ENCODE data around the gene PPDPF.
"Not testable (repeated sequence)": the region's sequence is repeated elsewhere in the genome, so short reads cannot be mapped to it uniquely, and the experiment has no call there.

PPDPF gene

GRCh38 chr20:63551068-63551467, 30.5 kb downstream of the PPDPF start:
- DNase-seq (ENCODE audit: low spot score), result no peak

DNA sequence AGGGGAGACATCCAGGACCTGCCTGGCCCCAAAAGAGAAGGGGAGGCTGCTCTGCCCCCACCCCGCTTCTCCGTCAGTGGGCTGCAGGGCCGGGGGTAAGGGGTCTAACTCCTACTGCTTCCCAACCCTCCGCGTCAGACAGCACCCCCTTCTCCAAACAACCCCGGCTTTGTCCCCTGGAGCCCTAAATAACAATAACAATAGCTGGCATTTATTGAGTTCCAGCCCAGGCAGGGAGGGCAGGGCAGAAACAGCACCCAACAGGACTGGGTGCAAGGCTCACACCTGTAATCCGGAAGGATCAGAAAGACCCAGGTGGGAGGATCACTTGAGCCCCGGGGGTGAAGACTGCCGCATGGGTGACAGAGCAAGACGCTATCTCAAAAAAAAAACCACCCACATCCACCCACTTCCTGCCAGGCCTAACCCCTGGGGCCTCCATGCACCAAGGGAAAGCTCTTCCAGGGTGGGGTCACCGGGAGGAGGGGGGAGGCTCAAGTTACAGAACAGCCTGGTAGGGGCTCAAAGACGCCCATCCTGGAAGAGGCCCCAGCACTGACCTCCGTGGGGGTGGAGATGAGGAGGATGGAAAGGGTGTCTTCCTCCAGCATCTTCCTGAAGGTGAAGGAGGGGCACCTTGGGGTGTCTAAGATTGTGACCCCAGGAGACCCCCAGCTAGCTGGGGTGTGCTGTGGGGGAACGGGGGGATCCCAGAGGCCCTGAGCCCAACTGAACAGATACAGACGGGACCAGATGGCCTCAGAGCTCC, 32.1 kb downstream of the PPDPF start:
- DNase-seq (ENCODE audit: low spot score), result no peak

DNA sequence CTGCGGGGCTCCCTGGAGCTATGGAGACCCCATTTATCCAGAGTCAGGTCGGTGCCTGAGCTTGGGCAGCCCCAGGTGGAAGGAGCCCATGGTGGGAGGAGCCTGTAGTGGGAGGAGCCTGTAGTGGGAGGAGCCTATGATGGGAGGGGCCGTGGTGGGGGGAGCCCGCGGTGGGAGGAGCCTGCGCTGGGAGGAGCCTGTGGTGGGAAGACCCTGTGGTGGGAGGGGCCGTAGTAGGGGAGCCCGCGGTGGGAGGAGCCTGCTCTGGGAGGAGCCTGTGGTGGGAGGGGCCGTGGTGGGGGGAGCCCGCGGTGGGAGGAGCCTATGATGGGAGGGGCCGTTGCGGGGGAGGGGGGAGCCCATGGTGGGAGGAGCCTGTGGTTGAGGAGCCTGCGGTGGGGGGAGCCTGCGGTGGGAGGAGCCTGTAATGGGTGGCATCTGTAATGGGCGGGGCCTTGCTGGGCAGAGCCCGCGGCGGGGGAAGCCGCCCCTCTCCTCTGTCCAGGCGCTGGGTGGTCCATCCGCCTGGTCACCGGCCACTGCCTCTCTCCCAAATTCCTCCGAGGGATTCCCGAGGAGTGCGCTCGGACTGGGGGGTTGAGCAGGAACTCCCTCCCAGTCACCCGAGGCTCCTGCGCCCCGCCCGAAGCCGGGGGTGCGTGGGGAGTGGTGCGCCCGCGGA, 32.8 kb downstream of the PPDPF start:
- no peak for DNase-seq (ENCODE audit: low spot score)

DNA sequence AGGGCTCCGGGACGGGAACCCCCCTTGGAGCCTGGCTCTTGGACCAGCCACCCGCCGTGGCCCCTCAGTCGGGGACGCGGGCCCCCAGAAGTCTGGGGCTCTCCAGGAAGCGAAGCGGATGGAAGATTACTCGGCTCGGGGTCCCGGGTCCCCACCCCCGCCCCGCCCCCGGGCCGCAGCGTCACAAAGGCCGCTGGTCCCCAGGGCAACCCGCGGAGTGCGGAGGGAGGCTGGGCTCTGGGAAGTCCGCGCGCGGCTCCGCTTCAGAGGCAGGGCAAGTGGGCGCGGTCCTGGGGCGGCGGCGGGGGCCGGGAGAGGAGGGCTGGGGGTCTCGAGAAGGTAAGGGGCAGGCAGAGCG, 33.3 kb downstream of the PPDPF start, which contains the start of gene FNDC11:
TSS of gene FNDC11 (plus strand) at position 227 of the 358 bp plus-strand sequence. CDS start 1,505 bp downstream, outside the sequence.
- DNase-seq (ENCODE audit: low spot score), result no peak

DNA sequence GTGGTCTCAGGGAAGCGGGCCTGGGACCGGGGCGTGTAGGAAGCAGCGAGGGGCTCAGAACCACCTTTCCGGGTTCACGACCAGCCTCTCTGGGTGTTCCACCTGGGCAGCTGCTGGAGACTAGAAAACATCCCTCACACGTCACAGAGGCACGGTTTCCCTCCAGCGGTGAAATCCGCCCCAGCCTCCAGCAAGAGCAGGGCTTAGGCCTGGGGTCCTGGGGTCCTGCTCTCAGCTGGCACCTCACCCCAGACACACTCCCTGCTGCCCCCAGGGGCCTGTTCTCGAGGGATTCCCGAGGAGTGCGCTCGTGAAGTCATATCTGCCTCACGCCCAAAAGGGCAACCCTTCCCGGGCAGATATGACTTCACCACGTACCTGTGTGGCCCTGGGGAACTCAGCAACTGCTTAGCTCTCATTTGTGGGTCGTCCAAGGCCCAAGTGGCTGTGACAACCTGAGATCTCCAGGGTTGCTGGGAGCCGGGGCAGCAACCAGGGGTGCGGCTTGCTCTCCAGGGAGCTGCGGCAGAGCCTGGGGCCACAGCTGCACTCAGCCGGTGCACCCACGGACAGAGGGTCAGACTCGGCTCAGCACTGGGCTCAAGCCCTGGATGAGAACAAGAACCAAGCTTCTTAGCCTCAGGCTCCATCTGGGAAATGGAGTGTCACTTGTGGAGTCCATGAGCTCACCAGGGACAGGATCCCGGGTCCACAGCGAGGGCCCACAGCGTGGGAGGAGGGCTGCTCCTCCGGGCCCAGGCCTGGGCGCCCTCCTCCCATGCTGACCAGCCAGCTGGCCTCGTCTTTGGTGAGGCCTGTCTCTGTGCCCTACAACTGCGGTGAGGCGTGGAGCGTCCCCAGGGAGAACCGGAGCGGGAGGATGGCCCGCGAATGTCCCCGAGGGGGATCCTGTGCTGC, 34.1 kb downstream of the PPDPF start:
- DNase-seq (ENCODE audit: low spot score), result no peak

DNA sequence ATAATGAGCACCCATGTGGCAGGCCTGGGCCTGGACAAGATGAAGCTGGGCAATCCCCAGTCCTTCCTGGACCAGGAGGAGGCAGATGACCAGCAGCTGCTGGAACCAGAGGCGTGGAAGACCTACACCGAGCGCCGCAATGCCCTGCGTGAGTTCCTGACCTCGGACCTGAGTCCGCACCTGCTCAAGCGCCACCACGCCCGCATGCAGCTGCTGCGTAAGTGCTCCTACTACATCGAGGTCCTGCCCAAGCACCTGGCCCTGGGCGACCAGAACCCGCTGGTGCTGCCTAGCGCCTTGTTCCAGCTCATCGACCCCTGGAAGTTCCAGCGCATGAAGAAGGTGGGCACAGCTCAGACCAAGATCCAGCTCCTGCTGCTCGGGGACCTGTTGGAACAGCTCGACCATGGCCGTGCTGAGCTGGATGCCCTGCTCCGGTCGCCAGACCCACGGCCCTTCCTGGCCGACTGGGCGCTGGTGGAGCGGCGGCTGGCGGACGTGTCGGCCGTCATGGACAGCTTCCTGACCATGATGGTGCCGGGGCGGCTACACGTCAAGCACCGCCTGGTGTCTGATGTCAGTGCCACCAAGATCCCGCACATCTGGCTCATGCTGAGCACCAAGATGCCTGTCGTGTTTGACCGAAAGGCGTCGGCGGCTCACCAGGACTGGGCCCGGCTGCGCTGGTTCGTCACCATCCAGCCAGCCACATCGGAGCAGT, 35.3 kb downstream of the PPDPF start:
- no peak for DNase-seq (ENCODE audit: low spot score)

- DNase-seq (ENCODE audit: low spot score), result no peak
Observed at GRCh38 chr20:63556873-63557478, 36.4 kb downstream of the PPDPF start.

GRCh38 chr20:63557481-63557891, 36.9 kb downstream of the PPDPF start:
- DNase-seq (ENCODE audit: low spot score), result no peak

DNA sequence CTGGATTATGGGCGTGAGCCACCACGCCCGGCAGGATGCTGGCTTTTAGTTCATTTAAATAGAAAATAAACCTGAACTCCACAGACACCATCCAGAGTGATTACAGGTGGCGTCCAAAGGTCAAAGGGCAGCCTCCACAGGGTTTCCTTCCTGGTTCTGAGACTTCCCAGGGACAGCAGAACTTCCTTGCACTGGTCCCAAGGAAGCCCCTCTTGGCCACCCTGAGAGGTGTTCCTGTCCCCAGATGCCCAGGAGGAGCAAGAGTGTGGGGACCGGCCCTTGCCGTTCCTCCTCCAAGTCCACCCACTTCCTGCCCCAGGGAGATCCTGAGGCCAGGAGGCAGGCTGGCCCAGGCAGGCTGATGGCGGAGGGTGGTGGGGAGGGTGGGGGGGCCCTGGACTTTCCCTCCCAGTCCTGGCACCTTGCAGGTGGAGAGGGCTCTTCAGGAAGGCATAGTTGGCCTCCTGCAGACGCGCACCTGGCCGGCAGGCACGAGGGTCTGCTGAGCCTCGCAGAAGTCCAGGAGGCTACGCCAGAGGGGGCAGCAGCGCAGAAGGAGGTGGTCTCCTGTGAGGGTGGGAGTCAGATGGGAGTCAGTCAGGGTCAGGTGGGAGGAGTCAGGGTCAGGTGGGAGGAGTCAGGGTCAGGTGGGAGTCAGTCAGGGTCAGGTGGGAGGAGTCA, 38.4 kb downstream of the PPDPF start:
- no peak for DNase-seq (ENCODE audit: low spot score)

GRCh38 chr20:63559485-63560332, 39.1 kb downstream of the PPDPF start:
- DNase-seq (ENCODE audit: low spot score), result not testable (repeated sequence)

DNA sequence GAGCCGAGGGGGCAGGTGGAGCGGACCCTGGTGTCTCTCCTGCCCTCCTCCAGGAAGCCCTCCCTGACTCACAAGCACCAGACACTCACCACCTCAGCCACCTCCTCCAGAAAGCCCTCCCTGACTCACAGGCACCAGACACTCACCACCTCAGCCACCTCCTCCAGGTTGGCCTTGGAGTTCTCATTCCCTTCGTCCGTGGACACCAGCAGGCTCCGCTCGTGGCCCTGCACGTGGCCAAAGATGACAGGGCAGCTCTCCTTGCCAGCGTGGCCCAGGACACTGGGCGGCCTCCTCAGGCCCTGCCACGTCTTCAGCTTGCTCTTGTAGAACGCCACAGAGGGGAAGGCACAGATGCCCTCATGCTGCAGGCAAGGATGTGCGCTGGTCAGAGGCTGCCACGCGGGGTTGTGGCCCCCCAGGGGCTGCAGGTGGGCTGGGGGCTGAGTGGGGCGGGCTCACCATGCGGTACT, 39.8 kb downstream of the PPDPF start:
- no peak for DNase-seq (ENCODE audit: low spot score)

GRCh38 chr20:63560856-63561609, 40.5 kb downstream of the PPDPF start:
- DNase-seq (ENCODE audit: low spot score), result no peak

DNA sequence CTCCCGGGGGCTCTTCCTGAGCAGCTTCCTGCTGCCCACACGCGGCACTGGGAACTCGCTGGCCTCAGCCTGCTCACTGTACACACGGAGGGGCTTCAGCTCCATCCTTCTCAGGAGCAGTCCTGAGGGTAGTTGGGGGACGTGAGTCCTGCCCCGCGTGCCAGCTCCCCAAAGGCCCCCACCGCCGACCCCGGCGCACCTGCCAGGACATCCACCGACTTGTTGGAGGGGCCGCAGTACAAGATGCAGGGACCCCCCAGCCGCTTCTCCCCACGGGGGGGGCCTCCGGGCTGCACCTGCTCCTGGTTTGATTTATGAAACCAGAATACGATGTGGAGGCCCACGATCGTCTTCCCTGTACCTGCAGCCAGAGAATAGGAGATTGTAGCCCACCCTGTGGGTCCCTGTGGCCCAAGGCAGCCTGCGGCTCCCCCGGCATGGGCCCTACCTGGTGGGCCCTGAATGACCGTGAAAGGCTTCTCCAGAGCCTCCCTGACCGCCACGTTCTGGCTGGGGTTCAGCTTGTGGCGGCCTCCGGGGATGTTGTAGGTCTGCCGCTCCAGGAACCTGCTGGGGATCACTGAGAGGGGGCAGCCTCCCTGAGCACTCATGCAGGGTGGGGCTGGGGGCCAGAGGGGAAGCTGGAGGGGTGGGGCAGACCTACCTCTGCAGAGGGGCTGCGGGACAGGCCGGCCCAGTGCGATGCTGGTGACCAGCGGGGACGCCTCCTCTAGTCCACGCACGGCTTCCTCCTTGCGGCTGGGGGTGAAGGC, 41.2 kb downstream of the PPDPF start:
- no peak for DNase-seq (ENCODE audit: low spot score)

DNA sequence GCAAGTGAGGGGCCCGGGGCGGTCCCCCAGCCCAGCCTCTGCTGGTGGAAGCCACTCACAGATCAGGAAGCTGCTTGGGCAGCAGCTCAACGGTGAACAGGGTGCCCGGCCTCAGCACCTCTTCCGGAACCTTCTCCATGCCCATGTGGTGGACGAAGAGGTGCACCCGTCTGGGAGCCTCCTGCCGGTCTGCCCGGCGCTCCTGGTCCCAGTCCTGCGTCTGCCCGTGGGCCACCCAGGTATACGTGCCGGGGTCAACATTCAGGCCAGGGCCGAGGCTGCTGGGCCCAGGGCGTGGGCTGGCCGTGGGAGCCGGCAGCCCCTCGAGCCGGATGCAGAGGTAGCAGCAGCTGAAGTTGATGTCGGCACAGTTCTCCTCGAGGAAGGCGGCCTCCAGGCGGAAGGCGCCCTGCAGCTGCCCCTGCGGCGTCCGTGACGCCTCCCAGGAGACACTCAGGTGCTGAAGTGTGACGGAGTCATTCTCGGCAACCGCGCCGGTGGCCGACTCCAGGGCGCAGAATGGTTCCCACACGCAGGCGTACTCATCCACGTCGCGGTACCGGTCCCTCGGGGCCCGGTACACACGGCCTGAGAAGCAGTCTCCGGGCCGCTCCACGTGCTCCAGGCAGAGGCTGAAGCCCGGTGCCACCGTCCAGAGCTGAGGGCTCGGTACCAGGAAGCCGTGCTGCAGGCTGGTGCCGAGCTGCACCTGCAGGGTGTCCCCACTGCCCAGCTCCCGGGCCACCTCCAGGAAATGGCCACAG, 42.1 kb downstream of the PPDPF start:
- DNase-seq (ENCODE audit: low spot score), result no peak

DNA sequence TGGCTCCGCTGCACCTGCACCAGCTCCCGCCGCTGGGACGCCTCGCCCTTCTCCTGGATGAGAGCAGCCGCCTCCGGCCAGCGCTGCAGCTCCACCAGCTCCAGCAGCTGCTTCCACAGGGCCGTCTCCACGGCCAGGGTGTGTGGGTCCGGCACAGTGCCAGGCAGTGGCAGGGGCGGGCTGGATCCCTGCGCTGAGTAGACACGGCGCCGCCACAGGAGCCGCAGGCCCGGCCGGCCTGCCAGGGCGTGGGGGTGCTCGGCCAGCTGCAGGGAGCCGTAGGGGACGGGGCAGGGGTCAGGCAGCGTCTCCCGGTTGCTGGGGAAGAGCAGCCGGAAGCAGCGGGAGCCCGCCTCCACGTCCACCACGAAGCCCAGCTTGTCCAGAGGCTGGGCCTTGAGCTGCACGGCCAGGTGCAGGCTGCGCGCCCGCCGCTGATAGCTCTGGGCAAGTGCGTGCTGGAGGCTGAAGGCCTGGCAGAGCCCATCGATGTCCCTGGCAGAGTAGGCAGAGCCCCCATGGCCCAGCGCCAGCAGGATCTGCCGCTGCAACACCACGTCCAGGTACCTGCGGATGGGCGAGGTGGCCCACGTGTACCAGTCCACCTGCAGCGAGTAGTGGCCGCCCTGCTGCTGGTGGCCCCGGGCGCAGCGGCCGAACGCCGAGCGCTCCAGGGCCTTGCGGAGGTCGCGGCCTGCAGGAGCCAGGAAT, 42.8 kb downstream of the PPDPF start:
- DNase-seq (ENCODE audit: low spot score), result no peak

GRCh38 chr20:63564036-63564810, 43.7 kb downstream of the PPDPF start:
- DNase-seq (ENCODE audit: low spot score), result no peak

All from pons (tissue), 1 donor.